Activated CD4-positive, CD25-positive, alpha-beta regulatory T cell (primary cell): Measurements from ENCODE around the gene TRIM15.
"Not testable (repeated sequence)": the region's sequence is repeated elsewhere in the genome, so short reads cannot be mapped to it uniquely, and the experiment has no call there.

ENCODE experiments used
- DNase-seq, 4 experiments: peaks; one replicate each; lab custom pipeline; 2025; lab: John Stamatoyannopoulos, UW

Gene TRIM15

DNA sequence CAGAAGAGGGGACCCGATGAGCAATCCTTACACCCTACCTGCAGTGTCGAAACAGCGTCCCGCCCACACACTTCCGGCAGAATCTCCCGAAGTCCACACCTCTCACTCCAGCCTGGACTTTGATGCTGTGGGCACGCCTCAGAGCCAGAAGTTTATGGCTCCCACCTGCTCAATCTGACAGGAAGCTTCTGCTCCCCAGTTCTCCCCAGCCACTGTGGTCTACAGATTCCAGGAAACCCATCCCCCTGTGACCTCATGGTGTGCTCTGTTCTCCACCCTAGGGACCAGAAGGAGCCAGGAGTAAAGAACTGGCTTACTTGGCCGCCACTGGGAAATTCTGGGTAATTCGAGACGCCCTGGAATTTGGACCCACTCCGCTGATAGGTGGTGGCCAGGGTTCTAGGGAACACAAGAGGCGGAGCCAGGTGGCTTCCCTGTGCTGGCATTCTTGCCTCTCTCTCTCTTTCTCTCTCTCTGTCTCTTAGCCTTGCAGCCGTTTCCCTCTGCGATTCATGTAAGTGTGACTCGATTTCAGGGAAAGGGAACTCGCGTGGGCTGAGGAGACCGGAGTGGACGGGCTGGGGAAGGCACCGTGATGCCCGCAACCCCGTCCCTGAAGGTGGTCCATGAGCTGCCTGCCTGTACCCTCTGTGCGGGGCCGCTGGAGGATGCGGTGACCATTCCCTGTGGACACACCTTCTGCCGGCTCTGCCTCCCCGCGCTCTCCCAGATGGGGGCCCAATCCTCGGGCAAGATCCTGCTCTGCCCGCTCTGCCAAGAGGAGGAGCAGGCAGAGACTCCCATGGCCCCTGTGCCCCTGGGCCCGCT, at the start of gene TRIM15:
TSS of gene TRIM15 (plus strand) at position 457 of the 828 bp plus-strand sequence. CDS start at position 596, 139 bp downstream.
- peak in 2 of 4 experiments; percentile 14 to 28 for DNase-seq

DNA sequence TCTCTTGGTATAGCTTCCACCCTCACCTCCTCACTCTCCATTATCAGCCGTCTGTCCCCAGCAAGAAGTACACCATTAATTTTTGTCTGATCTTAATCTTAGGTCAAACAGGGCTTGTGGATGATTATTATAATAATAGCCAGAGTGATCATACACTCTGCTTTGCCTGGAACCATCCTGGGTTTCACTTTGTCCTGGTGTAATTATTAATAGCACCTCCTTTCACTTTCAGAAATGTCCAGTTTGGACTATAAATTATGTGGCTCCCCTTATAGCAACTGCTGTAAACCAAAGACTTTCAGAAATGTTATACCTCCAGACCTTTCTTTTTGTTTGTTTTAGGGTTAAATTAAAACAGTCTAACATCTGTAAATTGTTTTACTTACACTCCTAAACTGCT, 49.5 kb upstream of the TRIM15 start:
- no peak for DNase-seq

DNA sequence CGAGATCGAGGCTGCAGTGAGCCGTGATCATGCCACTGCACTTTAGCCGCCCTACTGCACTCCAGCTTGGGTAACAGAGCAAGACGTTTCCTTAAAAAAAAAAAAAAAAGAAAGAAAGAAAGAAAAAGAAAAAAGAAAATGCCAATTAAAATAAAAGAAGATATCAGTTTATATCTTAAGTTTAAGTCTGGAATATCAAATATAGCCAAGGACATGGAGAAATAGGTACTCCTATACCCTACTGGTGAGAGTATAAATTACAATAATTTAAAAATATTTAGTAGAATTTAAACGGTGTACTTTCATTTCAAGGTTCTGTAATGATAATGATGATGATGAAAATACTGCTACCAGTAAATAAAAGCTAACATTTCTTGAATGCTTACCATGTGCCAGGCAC, 46.6 kb upstream of the TRIM15 start:
- no peak for DNase-seq

DNA sequence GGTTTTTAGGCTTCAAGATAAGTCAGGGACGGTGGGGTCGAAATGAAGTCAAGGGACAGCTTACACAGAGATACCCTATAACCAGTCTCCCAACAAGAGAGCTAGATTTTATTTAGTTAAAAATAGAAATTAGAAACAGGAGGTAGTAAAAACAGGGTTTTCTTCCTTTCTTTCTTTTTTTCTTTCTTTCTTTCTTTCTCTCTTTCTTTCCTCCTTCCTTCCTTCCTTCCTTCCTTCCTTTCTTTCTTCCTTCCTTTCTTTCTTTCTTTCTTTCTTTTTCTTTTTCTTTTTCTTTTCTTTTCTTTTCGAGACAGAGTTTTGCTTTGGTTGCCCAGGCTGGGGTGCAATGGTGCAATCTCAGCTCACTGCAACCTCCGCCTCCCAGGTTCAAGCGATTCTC, 44.7 kb upstream of the TRIM15 start:
- not testable (repeated sequence) for DNase-seq

DNA sequence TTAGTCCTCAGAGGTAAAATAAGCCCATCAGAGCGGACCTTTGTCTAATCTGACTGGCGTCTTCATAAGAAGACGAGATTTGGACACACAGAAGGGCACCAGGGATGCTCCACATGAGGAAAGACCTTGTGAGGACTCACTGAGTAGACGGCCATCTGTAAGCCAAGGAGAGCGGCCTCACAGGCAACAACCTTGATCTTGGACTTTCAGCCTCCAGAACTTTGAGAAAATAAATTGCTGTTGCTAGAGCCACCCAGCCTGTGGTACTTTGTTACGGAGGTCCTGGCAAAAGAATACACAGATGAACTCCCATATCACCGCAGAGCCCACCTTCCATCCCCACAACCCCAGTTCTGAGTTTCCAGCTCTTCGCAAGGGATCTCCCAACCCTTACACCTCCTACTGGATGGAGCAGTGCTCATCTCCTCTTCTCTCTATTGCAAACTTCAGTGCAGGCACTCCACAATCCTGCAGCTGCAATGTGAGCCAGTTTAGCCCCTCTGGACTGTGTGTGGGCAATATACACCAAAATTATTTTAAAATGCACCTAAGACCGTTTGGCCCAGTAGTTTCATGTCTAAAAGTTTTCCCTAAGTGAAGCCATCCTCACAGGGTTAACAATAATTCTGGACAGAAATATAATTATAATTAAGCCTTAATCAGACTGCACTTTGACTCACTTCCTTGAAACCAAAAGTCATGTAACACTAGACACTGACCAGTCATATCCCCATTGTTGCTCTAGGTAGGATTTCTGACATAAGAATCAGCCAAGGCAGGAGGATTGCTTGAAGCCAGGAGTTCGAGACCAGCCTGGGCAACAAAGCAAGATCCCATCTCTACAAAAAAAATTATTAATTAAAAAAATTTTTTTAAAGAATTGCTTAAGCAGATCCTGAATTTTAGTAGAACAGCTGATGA, 41.6 kb upstream of the TRIM15 start:
- no peak for DNase-seq

DNA sequence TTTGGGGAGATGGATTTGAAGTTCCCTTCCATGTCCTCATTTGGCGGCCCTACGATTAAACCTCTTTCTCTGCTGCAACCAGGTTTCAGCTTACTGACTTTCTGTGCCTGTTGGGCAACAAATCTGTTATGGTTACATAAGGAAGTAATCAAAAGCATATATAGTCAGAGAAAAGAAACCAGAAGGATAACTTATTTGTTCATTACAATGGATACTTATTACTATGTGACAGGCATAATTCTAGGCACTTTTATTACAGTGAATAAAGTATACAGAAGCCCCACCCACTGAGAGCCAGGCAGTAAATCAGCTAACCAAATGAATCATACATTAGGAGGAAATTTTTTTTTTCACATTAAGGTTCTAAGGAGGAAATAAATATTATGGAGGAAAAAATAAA, 40.8 kb upstream of the TRIM15 start:
- DNase-seq: no peak

DNA sequence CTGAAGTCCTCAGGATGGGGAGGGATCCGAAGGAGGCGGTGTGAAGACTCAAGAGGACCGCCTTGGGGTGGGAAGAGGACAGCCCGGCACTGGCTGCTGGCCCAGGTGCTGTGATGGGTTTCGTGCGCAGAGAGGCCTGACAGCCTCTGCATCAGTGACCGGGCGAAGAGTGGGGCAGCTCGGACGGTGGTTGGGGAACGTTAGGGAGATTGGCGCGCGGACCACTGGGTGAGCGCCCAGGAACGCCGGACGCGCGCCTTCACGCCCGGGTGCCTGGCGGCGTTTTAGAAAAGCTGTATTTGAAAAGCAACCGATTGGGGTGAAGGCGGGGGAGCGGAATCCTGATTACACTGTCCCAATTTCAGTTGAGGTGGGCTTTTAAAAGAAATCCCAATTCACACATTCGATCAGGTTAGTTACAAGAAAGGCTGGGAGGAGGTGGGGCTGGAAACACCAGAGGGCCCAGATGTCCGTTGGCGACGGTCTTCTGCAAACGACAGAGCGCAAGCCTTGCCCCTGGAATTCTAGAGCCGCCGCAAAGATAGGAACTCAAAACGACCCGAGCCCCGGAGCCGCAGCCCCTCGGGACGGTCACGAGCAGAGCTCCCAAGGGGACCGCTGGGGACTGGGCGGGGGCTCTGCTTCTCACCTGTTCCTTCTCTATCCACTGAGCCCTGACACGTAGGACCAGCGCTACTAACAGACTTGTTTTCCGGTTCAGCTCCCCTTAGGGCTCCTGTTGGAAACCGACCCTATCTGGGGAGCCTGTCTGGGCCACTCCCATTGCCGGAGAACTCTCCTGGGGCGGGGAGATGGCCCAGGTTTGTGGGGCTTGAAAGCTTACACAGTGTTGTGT, 35.9 kb upstream of the TRIM15 start:
- DNase-seq: no peak

DNA sequence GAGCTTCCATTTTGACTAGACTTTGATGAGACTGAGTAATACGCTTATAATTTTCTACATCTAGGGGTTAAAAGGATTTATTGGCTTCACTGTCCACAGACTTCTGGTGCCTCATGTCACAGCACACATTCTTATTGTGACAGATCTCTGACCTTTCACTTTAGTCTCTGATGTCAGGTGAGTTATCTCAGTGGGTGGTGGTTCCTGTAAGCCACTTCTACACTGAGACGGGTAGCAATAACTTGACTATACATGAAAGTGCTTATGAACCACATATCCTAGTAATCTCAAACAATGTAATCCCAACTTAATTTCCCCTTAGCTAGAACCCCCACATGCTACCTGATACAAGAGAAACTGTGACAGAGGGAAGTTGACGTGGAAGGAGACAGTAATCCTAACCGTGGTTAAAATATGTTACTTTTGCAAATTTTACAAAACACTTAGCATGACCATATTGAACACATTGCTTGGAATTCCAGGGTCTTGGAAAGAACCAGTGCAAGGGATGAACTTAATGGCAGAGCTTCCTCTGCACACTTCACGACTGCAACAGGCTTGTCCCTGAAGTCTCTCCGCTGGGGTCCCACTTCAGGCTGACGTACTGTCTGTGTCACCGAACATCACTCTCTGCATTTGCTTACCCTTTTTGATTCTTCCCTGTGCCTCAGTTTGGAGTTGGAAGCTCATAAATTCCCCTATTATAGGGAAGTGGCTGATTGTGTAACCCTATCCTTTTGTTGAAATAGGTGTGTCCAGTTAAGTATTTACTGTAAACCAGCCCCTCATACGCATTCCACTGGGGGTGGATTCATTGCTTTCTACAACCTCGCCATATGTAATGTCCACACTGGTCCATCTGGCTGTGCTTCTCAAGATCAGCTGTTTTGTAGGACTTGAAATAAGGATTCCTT, 33.8 kb upstream of the TRIM15 start:
- DNase-seq: no peak

DNA sequence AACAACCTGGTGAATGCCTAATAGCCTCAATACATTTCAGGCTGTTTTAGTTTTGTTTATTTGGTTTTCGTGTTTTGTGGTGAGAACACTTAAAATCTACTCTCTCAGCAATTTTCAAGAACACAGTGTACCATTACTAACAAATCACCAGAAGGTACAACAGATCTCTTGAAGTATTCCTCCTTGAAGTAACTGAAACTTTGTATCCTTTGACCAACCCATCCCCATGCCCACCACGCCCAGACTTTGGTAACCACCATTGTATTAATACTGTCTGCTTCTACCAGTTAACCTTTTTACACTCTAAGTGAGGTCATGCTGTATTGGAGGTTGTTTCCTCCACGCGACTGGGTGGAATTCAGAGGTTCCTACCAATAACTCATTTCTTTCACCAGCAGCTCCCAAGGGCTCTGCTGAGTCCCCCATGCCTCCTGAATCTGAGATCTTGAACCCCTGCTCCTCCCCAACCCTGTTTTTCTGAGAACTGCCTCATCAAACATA, 33.1 kb upstream of the TRIM15 start:
- DNase-seq: no peak

DNA sequence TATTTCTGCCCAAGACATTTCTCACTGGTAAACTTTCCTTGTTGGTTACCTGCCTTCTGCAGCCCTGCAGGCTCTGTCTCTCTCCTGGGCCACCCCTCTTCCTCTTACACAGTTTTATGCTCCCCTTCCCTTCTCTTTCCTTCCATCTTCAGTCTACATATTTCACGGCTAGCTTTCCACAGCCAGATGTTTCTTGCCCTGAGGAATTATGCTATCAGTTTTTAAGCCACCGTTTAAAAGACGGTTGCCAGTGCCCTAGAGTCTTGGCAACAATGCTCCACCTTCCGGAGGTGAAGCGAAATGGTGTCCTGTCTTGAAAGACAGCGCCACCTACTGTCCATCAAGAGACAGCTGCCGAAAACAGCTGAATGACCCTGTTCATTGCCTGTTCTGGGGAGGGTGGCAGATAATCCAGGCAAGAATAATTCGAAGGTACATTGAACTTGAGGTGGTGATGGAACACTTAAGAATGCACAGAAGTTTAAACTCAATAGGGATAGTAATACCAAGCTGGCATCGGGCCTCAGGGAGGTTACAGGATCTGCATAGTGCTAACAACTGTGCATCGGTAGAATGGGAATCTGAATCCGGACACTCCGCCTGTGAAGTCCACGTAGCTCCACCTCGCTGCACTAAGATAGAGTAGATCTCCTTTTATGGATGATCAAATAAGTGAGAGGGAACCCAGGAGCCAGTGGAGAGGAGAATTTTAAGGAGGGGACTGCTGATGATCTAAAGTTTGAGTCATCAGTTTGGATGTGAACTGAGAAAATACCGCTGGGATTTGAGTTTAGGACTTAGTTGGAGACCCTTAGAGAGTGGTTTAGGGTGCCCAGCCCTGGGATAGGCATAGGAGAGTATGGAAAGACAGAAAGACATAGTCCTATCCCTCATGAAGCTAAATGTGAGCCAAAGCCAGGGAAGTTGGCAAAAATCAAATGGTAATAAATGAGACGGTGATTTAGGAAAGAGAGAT, 32.2 kb upstream of the TRIM15 start:
- peak in 3 of 4 experiments; percentile 9 to 41 (median 39) for DNase-seq

DNA sequence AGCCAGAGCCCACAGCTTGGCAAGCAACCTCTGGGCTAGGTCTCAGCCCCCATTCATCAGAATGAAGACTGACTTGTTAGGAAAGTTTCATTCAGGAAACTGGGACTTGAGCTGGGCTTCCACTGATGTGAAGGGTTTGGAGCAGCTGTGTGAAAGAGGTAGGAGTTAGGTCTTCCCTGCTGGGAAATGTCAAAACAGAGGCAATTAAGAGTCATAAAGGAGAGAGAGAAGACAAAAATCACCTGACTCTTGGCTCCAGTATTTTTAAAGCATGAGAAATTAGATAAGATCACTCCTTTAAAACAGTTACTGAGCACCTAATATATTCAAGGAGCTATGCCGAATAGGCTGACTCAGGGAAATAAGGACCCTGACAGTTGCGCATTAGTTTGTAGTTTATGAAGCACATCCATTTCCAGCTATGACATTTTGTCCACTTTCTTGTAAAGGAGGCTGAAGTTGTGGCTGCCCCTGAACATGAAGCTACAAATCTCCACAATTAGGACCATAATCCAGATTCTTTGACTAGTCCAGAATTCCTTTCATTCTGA, 31.3 kb upstream of the TRIM15 start:
- no peak for DNase-seq

DNA sequence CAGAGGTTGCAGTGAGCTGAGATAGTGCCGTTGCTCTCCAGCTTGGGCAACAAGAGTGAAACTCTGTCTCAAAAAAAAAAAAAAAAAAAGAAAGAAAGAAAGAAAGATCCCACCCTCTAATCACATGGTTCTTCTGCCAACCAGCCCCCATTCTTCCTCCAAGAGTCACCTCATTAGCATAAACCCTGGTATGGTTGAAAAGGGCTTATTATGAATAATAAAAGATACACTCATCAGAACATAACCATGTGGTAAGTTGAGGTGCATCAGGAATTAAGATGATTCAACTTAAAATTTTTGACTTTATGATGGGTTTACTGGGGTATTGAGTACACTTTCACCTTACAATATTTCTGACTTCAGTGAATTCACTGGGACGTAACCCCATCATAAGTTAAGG, 28.2 kb upstream of the TRIM15 start:
- no peak for DNase-seq

DNA sequence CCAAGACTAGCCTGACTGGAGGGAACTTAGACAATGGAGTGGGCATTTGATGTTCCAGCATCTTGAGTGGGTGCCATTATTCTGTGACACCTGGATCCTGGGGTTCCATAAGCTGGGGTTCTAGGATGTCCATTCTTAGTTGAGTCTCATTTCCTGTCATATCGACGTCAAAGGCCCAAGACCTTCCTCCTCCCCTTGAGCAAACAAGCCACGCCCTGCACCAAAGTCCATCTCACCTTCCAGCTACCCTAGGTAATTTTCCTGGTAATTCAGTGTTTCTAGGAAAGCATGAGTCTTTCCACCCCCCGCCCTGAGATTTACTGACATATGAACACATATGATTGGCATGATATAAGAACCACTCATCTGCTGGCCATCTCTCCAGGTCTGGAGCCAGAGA, 27.6 kb upstream of the TRIM15 start, which contains the start of gene TRIM40:
TSS of gene TRIM40 (plus strand) at position 384 of the 400 bp plus-strand sequence. CDS start 897 bp downstream, outside the sequence.
- no peak for DNase-seq

DNA sequence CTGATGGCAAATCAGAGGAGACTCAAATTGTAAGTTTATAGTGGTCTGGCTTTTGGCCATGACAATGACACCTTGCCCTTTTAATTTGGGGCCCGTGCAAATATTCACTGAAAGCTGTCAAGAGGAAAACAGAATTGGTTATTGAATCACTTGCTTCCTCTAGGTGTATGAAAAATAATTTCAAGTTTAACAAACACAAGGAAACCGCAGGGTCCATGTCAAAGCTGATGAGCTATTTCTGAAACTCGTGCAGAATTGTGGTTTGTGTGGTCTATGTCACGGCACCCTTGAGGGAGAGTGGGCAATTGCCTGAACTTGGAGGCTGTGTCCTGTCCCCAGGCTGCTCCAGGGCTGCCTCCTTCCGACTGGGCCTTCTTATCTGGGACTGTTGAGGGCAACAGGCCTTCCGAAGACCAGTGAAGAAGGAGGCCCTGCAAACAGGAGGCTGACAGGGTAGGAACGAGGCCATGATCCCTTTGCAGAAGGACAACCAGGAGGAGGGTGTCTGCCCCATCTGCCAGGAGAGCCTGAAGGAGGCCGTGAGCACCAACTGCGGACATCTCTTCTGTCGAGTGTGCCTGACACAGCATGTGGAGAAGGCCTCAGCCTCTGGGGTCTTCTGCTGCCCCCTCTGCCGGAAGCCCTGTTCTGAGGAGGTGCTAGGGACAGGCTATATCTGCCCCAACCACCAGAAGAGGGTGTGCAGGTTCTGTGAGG, 26.6 kb upstream of the TRIM15 start:
- DNase-seq: no peak

DNA sequence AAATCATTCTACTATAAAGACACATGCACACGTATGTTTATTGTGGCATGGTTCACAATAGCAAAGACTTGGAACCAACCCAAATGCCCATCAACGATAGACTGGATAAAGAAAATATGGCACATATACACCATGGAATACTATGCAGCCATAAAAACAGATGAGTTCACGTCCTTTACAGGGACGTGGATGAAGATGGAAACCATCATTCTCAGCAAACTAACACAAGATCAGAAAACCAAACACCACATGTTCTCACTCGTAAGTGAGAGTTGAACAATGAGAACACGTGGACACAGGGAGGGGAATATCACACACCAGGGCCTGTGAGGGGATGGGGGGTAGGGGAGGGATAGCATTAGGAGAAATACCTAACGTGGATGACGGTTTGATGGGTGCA, 23.1 kb upstream of the TRIM15 start:
- DNase-seq: not testable (repeated sequence)

DNA sequence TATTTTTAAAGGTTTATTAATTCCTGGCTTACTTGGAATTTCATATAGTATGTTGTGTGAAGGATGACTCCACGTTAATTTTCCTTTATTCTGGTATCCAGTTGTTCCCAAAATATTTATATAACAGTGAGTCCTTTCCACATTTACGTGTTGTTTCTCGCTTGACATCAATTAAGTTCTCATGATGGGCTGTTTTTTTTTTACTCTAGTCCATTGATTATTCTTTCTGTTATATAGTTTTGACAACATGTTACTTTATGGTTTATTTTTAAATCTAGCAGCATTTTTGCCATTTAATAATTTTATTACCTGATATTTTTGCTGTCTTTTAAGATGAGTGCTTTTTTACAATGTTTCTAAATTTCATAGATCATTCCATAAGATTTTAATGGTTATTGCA, 20.7 kb upstream of the TRIM15 start:
- DNase-seq: no peak

DNA sequence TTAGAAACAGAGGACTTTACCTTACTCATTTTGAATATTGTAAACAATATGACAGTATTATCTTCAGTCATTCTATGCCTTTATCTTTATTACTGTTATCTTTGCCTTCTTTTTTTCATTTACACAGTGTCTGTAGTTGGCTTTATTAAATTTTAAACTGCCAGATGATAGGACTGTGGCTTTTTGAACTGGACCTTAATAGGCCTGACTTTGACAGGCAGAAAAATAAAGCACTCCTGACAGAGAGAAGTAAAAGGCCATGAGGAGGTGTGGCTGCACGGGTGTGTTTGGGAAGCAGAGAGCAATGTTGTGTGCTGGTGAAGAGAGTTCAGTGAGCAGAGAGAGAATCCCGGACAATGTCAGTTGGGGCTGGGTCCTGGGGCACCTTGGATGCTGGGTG, 19.6 kb upstream of the TRIM15 start:
- no peak for DNase-seq

DNA sequence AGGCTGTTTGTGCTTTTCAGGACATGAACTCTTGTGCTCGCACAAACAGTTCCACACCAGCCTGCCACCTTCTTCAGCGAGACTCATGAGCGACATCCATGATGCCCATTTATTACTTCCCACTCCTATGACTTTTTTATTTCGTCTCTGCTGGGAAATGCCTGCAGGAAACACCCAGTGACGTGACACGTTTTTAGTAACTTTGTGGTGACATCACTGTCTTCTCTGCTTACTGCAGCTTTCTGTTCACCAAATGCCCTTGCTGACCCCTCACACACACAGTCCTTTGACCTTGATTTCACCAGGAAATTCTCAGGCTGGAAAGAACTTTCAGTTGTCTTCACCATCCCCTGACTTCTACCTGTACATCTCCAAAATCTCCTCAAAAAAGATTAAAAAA, 18.5 kb upstream of the TRIM15 start:
- DNase-seq: no peak
